ENCODE data around the gene LENG1.
A peak's percentile ranks its signal among the peaks of the same experiment; 100 is the strongest.

LENG1 gene

GRCh38 chr19:54201172-54201701 lies 41.7 kb upstream of the LENG1 start:
- H3K4me2 ChIP-seq (ENCODE audit: low read depth, low read length, poor library complexity, severe bottlenecking): peak overlapping the region; percentile 79
- TF ChIP-seq EZH2phosphoT487 (conservative IDR thresholded peaks at IDR 0.05; ENCODE audit: low read length) (no peak), CTCF (IDR thresholded peaks at IDR 0.05; ENCODE audit: insufficient read depth, low read length, poor library complexity, severe bottlenecking) (no peak)
- peaks cover 58% of the 10 kb centered on the region for H3K79me2 ChIP-seq (ENCODE audit: insufficient read depth, low read length)
- no peaks in the 10 kb centered on the region for H3K9me3 ChIP-seq (ENCODE audit: insufficient read depth, low read length)
- H3K27ac ChIP-seq (ENCODE audit: low read depth, low read length): peak overlapping the region; percentile 85
- peaks cover 40% of the 10 kb centered on the region for H3F3A ChIP-seq (ENCODE audit: insufficient read depth)
- peaks cover 41% of the 10 kb centered on the region for H4K20me1 ChIP-seq (ENCODE audit: low read depth, low read length)
- no peaks in the 10 kb centered on the region for H3K27me3 ChIP-seq (ENCODE audit: low read length)
- no peak overlapping the region for H2AFZ ChIP-seq (ENCODE audit: low read depth, low read length, severe bottlenecking)
- H3K36me3 ChIP-seq (ENCODE audit: low read length): peaks cover 38% of the 10 kb centered on the region
- H3K9ac ChIP-seq (ENCODE audit: low read length): peak overlapping the region; percentile 94
- peak overlapping the region; percentile 88 for H3K4me3 ChIP-seq (ENCODE audit: insufficient read depth, low read length, poor library complexity, severe bottlenecking)
- H3K9me2 ChIP-seq (replicated peaks; ENCODE audit: insufficient read depth, low read length): no peaks in the 10 kb centered on the region

DNA sequence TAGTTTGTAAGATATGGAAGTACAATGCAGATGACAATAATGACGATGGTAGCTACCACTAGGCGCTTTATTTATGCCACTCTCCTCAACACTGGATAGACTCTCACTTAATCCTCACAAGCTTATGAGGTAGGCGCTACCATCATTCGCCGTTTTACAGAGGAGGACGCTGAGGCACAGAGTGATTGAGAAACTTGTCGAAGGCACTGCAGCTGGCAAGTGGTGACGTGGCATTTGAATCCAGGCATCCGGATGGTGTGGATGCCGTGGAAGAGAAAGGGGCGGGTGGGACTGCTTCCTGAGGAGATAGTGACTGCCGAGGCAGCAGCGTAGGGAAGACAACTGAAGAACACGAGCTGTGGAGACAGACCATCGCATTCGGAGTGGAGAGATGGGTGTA lies 39.9 kb upstream of the LENG1 start:
- Histone ChIP-seq H3F3A (ENCODE audit: insufficient read depth) (peaks cover 28% of the 10 kb centered on the region), H3K27ac (ENCODE audit: low read depth, low read length) (no peak overlapping the region), H3K4me2 (ENCODE audit: low read depth, low read length, poor library complexity, severe bottlenecking) (no peak overlapping the region), H4K20me1 (ENCODE audit: low read depth, low read length) (peaks cover 24% of the 10 kb centered on the region), H3K9ac (ENCODE audit: low read length) (no peak overlapping the region), H3K9me2 (replicated peaks; ENCODE audit: insufficient read depth, low read length) (no peaks in the 10 kb centered on the region), H3K79me2 (ENCODE audit: insufficient read depth, low read length) (peaks cover 40% of the 10 kb centered on the region), H3K4me3 (ENCODE audit: insufficient read depth, low read length, poor library complexity, severe bottlenecking) (no peak overlapping the region), H2AFZ (ENCODE audit: low read depth, low read length, severe bottlenecking) (no peak overlapping the region), H3K9me3 (ENCODE audit: insufficient read depth, low read length) (no peaks in the 10 kb centered on the region), H3K27me3 (ENCODE audit: low read length) (no peaks in the 10 kb centered on the region), H3K36me3 (ENCODE audit: low read length) (peaks cover 26% of the 10 kb centered on the region)
- TF ChIP-seq CTCF (IDR thresholded peaks at IDR 0.05; ENCODE audit: insufficient read depth, low read length, poor library complexity, severe bottlenecking): no peak
- no peak for TF ChIP-seq EZH2phosphoT487 (conservative IDR thresholded peaks at IDR 0.05; ENCODE audit: low read length)

- H2AFZ ChIP-seq (ENCODE audit: low read depth, low read length, severe bottlenecking): no peak overlapping the region
- no peak overlapping the region for H3K4me2 ChIP-seq (ENCODE audit: low read depth, low read length, poor library complexity, severe bottlenecking)
- no peak overlapping the region for H3K4me3 ChIP-seq (ENCODE audit: insufficient read depth, low read length, poor library complexity, severe bottlenecking)
- peaks cover 4% of the 10 kb centered on the region; the same call in 1 of the 2 replicates for H4K20me1 ChIP-seq (ENCODE audit: low read depth, low read length)
- H3K36me3 ChIP-seq (ENCODE audit: low read length): peaks cover 14% of the 10 kb centered on the region
- H3K9ac ChIP-seq (ENCODE audit: low read length): no peak overlapping the region
- peaks cover 14% of the 10 kb centered on the region for H3F3A ChIP-seq (ENCODE audit: insufficient read depth)
- no peaks in the 10 kb centered on the region for H3K27me3 ChIP-seq (ENCODE audit: low read length)
- H3K9me3 ChIP-seq (ENCODE audit: insufficient read depth, low read length): no peaks in the 10 kb centered on the region
- TF ChIP-seq EZH2phosphoT487 (conservative IDR thresholded peaks at IDR 0.05; ENCODE audit: low read length): no peak
- no peak for TF ChIP-seq CTCF (IDR thresholded peaks at IDR 0.05; ENCODE audit: insufficient read depth, low read length, poor library complexity, severe bottlenecking)
- H3K27ac ChIP-seq (ENCODE audit: low read depth, low read length): no peak overlapping the region
- no peaks in the 10 kb centered on the region for H3K9me2 ChIP-seq (replicated peaks; ENCODE audit: insufficient read depth, low read length)
- H3K79me2 ChIP-seq (ENCODE audit: insufficient read depth, low read length): peaks cover 22% of the 10 kb centered on the region
These were observed 37.6 kb upstream of the LENG1 start for GRCh38 chr19:54197121-54197520.
